CD14-positive monocyte (primary cell): ENCODE results near the gene SPATA19. TPM values are rescaled to one million over a fixed set of nuclear protein-coding genes. Genes with fewer than 3 reads are reported as not detected.

ENCODE experiments used
- DNase-seq, 3 donors: peaks; one replicate each; pipeline ENCODE4 v3.0.0-alpha.2; 2011 to 2022
- H2AFZ ChIP-seq: 2 replicates; pipeline ENCODE4 v1.6.0; 2012; ENCODE audit warnings: mild to moderate bottlenecking, low read depth, low read length, inconsistent platforms; ENCODE audit not compliant: insufficient read depth, poor library complexity, severe bottlenecking
- H3K27ac ChIP-seq, 2 donors: 1 replicate in 1 of 2; 2 replicates in 1 of 2; pipeline ENCODE4 v1.5.1; 2012 to 2013; ENCODE audit warnings: low read length in 2 of 2, control low read depth in 1 of 2, inconsistent platforms in 1 of 2, low read depth in 1 of 2, mild to moderate bottlenecking in 1 of 2
- H3K27me3 ChIP-seq, 2 donors: one replicate each; pipeline versions ENCODE4 v1.6.0 to v1.6.1; 2011 to 2013; ENCODE audit warnings: low read length in 2 of 2; ENCODE audit not compliant: control insufficient read depth in 2 of 2, insufficient read depth in 2 of 2
- H3K36me3 ChIP-seq, 2 donors: replicated peaks in 1 of 2; 1 replicate in 1 of 2; 2 replicates in 1 of 2; pipeline versions ENCODE4 v1.5.1 to v1.6.1; 2012 to 2013; ENCODE audit warnings: low read length in 2 of 2, control low read depth in 1 of 2, inconsistent platforms in 1 of 2, mild to moderate bottlenecking in 1 of 2; ENCODE audit not compliant: insufficient read depth in 2 of 2, control insufficient read depth in 1 of 2
- H3K4me1 ChIP-seq, 2 donors: 1 replicate in 1 of 2; 2 replicates in 1 of 2; pipeline versions ENCODE4 v1.5.1 to v1.6.1; 2012 to 2013; ENCODE audit warnings: low read length in 2 of 2, control low read depth in 1 of 2, inconsistent platforms in 1 of 2, mild to moderate bottlenecking in 1 of 2, moderate library complexity in 1 of 2; ENCODE audit not compliant: insufficient read depth in 2 of 2, control insufficient read depth in 1 of 2
- H3K4me2 ChIP-seq: replicated peaks from 2 replicates; pipeline ENCODE3; 2012; ENCODE audit warnings: low read length, moderate library complexity, mild to moderate bottlenecking; ENCODE audit not compliant: poor library complexity, severe bottlenecking; ENCODE audit errors: extremely low read depth
- H3K4me3 ChIP-seq, 3 experiments: fragments of 200-600 bp in 1 of 3; sonication (generic) in 1 of 3; replicated peaks in 1 of 3; 1 replicate in 2 of 3; 2 replicates in 1 of 3; pipeline ENCODE4 v1.5.1; 2011 to 2013; ENCODE audit warnings: low read length in 3 of 3, mild to moderate bottlenecking in 3 of 3, control low read depth in 2 of 3, low read depth in 2 of 3, inconsistent platforms in 1 of 3, moderate library complexity in 1 of 3
- H3K79me2 ChIP-seq: 2 replicates; pipeline ENCODE4 v1.6.0; 2012; ENCODE audit warnings: mild to moderate bottlenecking, control low read depth, inconsistent platforms, low read length, moderate library complexity; ENCODE audit not compliant: insufficient read depth
- H3K9ac ChIP-seq: 2 replicates; pipeline ENCODE4 v1.6.0; 2017; ENCODE audit warnings: low read length, mild to moderate bottlenecking; ENCODE audit not compliant: insufficient read depth, poor library complexity, severe bottlenecking
- H3K9me3 ChIP-seq, 2 donors: replicated peaks in 1 of 2; 1 replicate in 1 of 2; 2 replicates in 1 of 2; pipeline versions ENCODE4 v1.5.1 to v1.6.1; 2012 to 2013; ENCODE audit warnings: low read length in 2 of 2, control low read depth in 1 of 2; ENCODE audit not compliant: control insufficient read depth in 1 of 2, insufficient read depth in 1 of 2
- H4K20me1 ChIP-seq: 2 replicates; pipeline ENCODE4 v1.6.0; 2012; ENCODE audit warnings: mild to moderate bottlenecking, low read length, control low read depth, moderate library complexity; ENCODE audit not compliant: insufficient read depth
- H3K27ac Mint-ChIP-seq, 7 donors: one replicate each; pipeline ENCODE4 v1.8.0; 2020; ENCODE audit warnings: mild to moderate bottlenecking in 7 of 7, mixed read lengths in 7 of 7, moderate library complexity in 6 of 7, inconsistent platforms in 2 of 7
- H3K27me3 Mint-ChIP-seq, 3 donors: one replicate each; pipeline ENCODE4 v1.8.0; 2021 to 2022; ENCODE audit warnings: low read depth in 3 of 3, mild to moderate bottlenecking in 3 of 3, mixed read lengths in 3 of 3, moderate library complexity in 3 of 3, inconsistent platforms in 1 of 3
- H3K36me3 Mint-ChIP-seq, 2 donors: one replicate each; pipeline ENCODE4 v1.8.0; 2020; ENCODE audit warnings: mixed read lengths in 2 of 2, inconsistent platforms in 1 of 2, mild to moderate bottlenecking in 1 of 2
- H3K4me1 Mint-ChIP-seq: one replicate; pipeline ENCODE4 v1.8.0; 2020; ENCODE audit warnings: mild to moderate bottlenecking, mixed read lengths
- H3K4me3 Mint-ChIP-seq, 2 donors: one replicate each; pipeline ENCODE4 v1.8.0; 2020; ENCODE audit warnings: mild to moderate bottlenecking in 2 of 2, mixed read lengths in 2 of 2, moderate library complexity in 1 of 2
- H3K9me3 Mint-ChIP-seq, 7 donors: one replicate each; pipeline ENCODE4 v1.8.0; 2020 to 2022; ENCODE audit warnings: mixed read lengths in 7 of 7, mild to moderate bottlenecking in 6 of 7, moderate library complexity in 6 of 7, inconsistent platforms in 2 of 7
- CTCF ChIP-seq: fragments of 200-600 bp; IDR thresholded peaks from one replicate; pipeline ENCODE4 v1.8.0; 2022; ENCODE audit warnings: antibody characterized with exemption, mild to moderate bottlenecking
- WGBS: methylation state at CpG from one replicate; pipeline ENCODE4 v1.1.5; 2013; ENCODE audit warnings: missing lambda C conversion rate; ENCODE audit not compliant: insufficient coverage; 5-methylcytosine and 5-hydroxymethylcytosine counted together
- intact Hi-C, 2 donors: fragments of 100-400 bp; cut with micrococcal nuclease; formaldehyde crosslinking; loops; one replicate each; pipeline versions ENCODE4 v1.15.0 to v1.15.1; 2023
- polyA plus RNA-seq, 3 donors: library from polyadenylated mRNA; depleted of rRNA in 1 of 3; unstranded in 2 of 3; stranded (reverse) in 1 of 3; fragments of 300-500 nt in 2 of 3; fragments of >200 nt in 1 of 3; fragmentation: Illumina TruSeq in 2 of 3; gene quantifications; 1 replicate in 2 of 3; 2 replicates in 1 of 3; pipeline ENCODE4 v1.2.3, GENCODE V29; 2012 to 2021

The SPATA19 gene
- polyA plus RNA-seq, 3 donors, result not detected

- Histone ChIP-seq H3K9me3 (peaks cover 6 to 7% of the 10 kb centered on the region in 2 donors), H4K20me1 (no peaks in the 10 kb centered on the region), H3K9ac (no peak overlapping the region), H2AFZ (no peak overlapping the region), H3K27ac (no peak overlapping the region), H3K79me2 (no peaks in the 10 kb centered on the region), H3K4me1 (no peaks in the 10 kb centered on the region), H3K4me3 (no peak overlapping the region), H3K4me2 (no peak overlapping the region), H3K27me3 (no peaks in the 10 kb centered on the region), H3K36me3 (no peaks in the 10 kb centered on the region)
- Mint-ChIP-seq H3K9me3 (peaks cover 0 to 8% (median 4%) of the 10 kb centered on the region in 7 donors), H3K27ac (no peak overlapping the region), H3K4me3 (no peak overlapping the region), H3K36me3 (no peaks in the 10 kb centered on the region), H3K27me3 (peaks cover 0 to 15% (median 0%) of the 10 kb centered on the region in 3 donors), H3K4me1 (no peaks in the 10 kb centered on the region)
- WGBS, result 61% methylated on average over 11 of the region's 12 CpGs
- no peak for TF ChIP-seq CTCF
- intact Hi-C loops, result no loop called here
- no peak for DNase-seq
These were observed 9.4 kb downstream of the SPATA19 start for GRCh38 chr11:133835593-133836548.

- Histone ChIP-seq H3K4me3 (no peak overlapping the region), H4K20me1 (no peaks in the 10 kb centered on the region), H2AFZ (no peak overlapping the region), H3K79me2 (no peaks in the 10 kb centered on the region), H3K9ac (no peak overlapping the region), H3K27me3 (no peaks in the 10 kb centered on the region), H3K4me1 (no peaks in the 10 kb centered on the region), H3K27ac (no peak overlapping the region), H3K9me3 (peaks cover 6 to 7% of the 10 kb centered on the region in 2 donors), H3K4me2 (no peak overlapping the region), H3K36me3 (no peaks in the 10 kb centered on the region)
- Mint-ChIP-seq H3K4me3 (no peak overlapping the region), H3K27ac (no peak overlapping the region), H3K9me3 (peaks cover 0 to 8% (median 4%) of the 10 kb centered on the region in 7 donors), H3K27me3 (peaks cover 0 to 15% (median 1%) of the 10 kb centered on the region in 3 donors), H3K4me1 (no peaks in the 10 kb centered on the region), H3K36me3 (no peaks in the 10 kb centered on the region)
- intact Hi-C loops, result no loop called here
- 35% methylated on average over 8 of the region's 11 CpGs for WGBS
- no peak for TF ChIP-seq CTCF
- no peak for DNase-seq
These were observed 10.4 kb downstream of the SPATA19 start for GRCh38 chr11:133834682-133835592.
